ENCODE measurements around the gene SNTB2. TPM values are rescaled to one million over a fixed set of nuclear protein-coding genes. Genes with fewer than 3 reads are reported as not detected.

SNTB2 gene
- total and polyA plus RNA-seq, 2 of the 13 experiments (the other 11 are each of a cell fraction or from before 2014, with no cell fraction given), result 11.5 to 19.2 TPM

- no peak for TF ChIP-seq ZNF407 (CRISPR knock-in tag; IDR thresholded peaks at IDR 0.05; ENCODE audit: not compliant biosample characterization)
- peak; percentile 53; the same call in 1 of the 2 replicates for TF ChIP-seq TCF7L2 (IDR thresholded peaks at IDR 0.05; ENCODE audit: low read depth, low read length)
- no peak for TF ChIP-seq NCOA5 (CRISPR knock-in tag; IDR thresholded peaks at IDR 0.05)
- no peak for TF ChIP-seq ZNF549 (CRISPR knock-in tag; IDR thresholded peaks at IDR 0.05)
- TF ChIP-seq HOXD1 (CRISPR knock-in tag; IDR thresholded peaks at IDR 0.05), result no peak
- no peak for TF ChIP-seq ZNF710 (CRISPR knock-in tag; IDR thresholded peaks at IDR 0.05; ENCODE audit: borderline replicate concordance)
- TF ChIP-seq ZNF569 (CRISPR knock-in tag; IDR thresholded peaks at IDR 0.05; ENCODE audit: borderline replicate concordance), result no peak
- no peak for TF ChIP-seq TFE3 (CRISPR knock-in tag; IDR thresholded peaks at IDR 0.05)
- no peak for TF ChIP-seq STAG1 (CRISPR knock-in tag; IDR thresholded peaks at IDR 0.05)
- no peak for TF ChIP-seq E2F1 (CRISPR knock-in tag; IDR thresholded peaks at IDR 0.05)
- TF ChIP-seq HMG20A (CRISPR knock-in tag; IDR thresholded peaks at IDR 0.05; ENCODE audit: borderline replicate concordance), result no peak; the same call in 1 of the 2 replicates
- peak in 1 of 2 experiments; percentile 40; a peak in 2 of 4 replicates for TF ChIP-seq EP300 (IDR thresholded peaks at IDR 0.05; ENCODE audit: low read depth in 2 of 2, low read length in 2 of 2)
- TF ChIP-seq EP300 (CRISPR knock-in tag; IDR thresholded peaks at IDR 0.05; ENCODE audit: borderline replicate concordance), result no peak
These were observed 163.7 kb downstream of the SNTB2 start (continued) for GRCh38 chr16:69350536-69351133.
